DMS79 (cell line): Measurements from ENCODE around the gene TSNAX.
"Not testable (repeated sequence)": the region's sequence is repeated elsewhere in the genome, so short reads cannot be mapped to it uniquely, and the experiment has no call there.

Experiments
- DNase-seq: peaks from one replicate; lab custom pipeline; 2025; lab: John Stamatoyannopoulos, UW

The TSNAX gene

GRCh38 chr1:231528172-231529029 lies at the start of gene TSNAX:
TSNAX (plus strand) TSS chr1:231528669; CDS start chr1:231528811, 142 bp downstream.
- DNase-seq: peak; percentile 85

- no peak for DNase-seq
Measured at GRCh38 chr1:231478811-231479210, 49.7 kb upstream of the TSNAX start.

GRCh38 chr1:231480008-231480407 lies 48.5 kb upstream of the TSNAX start:
- DNase-seq: no peak

GRCh38 chr1:231481289-231481688 lies 47.2 kb upstream of the TSNAX start:
- DNase-seq: no peak

GRCh38 chr1:231485029-231485784 lies 43.3 kb upstream of the TSNAX start:
- DNase-seq: no peak

GRCh38 chr1:231487019-231487418 lies 41.5 kb upstream of the TSNAX start:
- no peak for DNase-seq

GRCh38 chr1:231487910-231488309 lies 40.6 kb upstream of the TSNAX start:
- no peak for DNase-seq

GRCh38 chr1:231493421-231494185 lies 34.9 kb upstream of the TSNAX start:
- no peak for DNase-seq

- no peak for DNase-seq
Measured at GRCh38 chr1:231494439-231495110, 33.9 kb upstream of the TSNAX start.

- no peak for DNase-seq
Measured at GRCh38 chr1:231497629-231498152, 30.8 kb upstream of the TSNAX start.

GRCh38 chr1:231499148-231499763 lies 29.2 kb upstream of the TSNAX start:
- DNase-seq: no peak

GRCh38 chr1:231500666-231501065 lies 27.8 kb upstream of the TSNAX start:
- no peak for DNase-seq

- not testable (repeated sequence) for DNase-seq
Measured at GRCh38 chr1:231503168-231503567, 25.3 kb upstream of the TSNAX start.

GRCh38 chr1:231507476-231508355 lies 20.8 kb upstream of the TSNAX start:
- DNase-seq: no peak

- no peak for DNase-seq
Measured at GRCh38 chr1:231508497-231508896, 20.0 kb upstream of the TSNAX start.

GRCh38 chr1:231508941-231509340 lies 19.5 kb upstream of the TSNAX start:
- no peak for DNase-seq

GRCh38 chr1:231512147-231512698 lies 16.2 kb upstream of the TSNAX start:
- DNase-seq: no peak

GRCh38 chr1:231515748-231516147 lies 12.7 kb upstream of the TSNAX start:
- no peak for DNase-seq

- DNase-seq: no peak
Measured at GRCh38 chr1:231517076-231517475, 11.4 kb upstream of the TSNAX start.
